Measurements from ENCODE around the gene IQCK.

GRCh38 chr16:19817122-19817521, 99.1 kb downstream of the IQCK start:
- TF ChIP-seq CTCF (IDR thresholded peaks at IDR 0.05) (no peak), POLR2AphosphoS5 (IDR thresholded peaks at IDR 0.05; ENCODE audit: low read depth, low read length) (no peak), REST (IDR thresholded peaks at IDR 0.05; ENCODE audit: insufficient read depth in 1 of 2, low read depth in 2 of 2, low read length in 1 of 2) (no peak)

All from Panc1 (cell line).